ENCODE measurements around the gene SLC37A1.

Gene SLC37A1

DNA sequence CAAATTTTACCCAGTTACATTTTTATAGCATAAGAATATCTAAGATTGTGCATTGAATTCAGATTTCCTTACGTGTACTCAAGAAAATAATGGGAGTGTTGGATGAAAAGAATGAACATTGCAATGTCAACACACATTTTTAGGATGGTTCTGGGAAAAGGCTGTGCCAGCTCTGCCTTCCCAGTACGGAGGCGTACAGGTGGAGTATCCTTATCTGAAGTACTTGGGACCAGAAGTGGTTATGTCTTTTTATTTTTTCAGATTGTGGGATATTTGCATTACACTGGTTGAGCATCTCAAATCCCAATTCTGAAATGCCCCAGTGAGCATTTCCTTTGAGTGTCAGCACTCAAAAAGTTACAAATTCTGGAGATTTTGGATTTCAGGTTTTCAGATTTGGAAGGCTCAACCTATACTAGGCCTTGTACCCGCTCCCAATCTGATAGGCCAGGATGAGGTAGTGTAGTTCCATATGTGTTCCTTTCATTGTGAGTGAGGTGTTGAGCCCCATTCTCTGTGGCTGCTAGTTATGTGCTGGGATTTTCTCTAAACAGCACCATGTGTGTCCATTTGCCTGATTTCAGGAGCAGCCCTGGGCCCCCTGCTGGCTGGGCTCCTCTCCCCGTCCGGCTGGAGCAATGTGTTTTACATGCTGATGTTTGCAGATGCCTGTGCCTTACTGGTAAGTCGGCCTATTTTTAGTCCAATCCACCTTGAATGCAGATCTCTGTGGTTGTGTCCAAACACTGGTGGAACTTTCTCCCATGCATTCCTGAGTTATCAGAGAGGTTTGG is 60.8 kb downstream of the SLC37A1 start:
- Histone ChIP-seq H3K27me3 (ENCODE audit: low read length) (no peaks in the 10 kb centered on the region), H3K4me3 (ENCODE audit: insufficient read depth, low read length, poor library complexity, severe bottlenecking) (no peak overlapping the region), H4K20me1 (ENCODE audit: low read depth, low read length) (no peaks in the 10 kb centered on the region), H3K27ac (ENCODE audit: low read depth, low read length) (no peak overlapping the region), H3K9me3 (ENCODE audit: insufficient read depth, low read length) (peaks cover 12% of the 10 kb centered on the region), H3K4me2 (ENCODE audit: low read depth, low read length, poor library complexity, severe bottlenecking) (no peak overlapping the region), H3K9me2 (replicated peaks; ENCODE audit: insufficient read depth, low read length) (no peaks in the 10 kb centered on the region), H3K9ac (ENCODE audit: low read length) (no peak overlapping the region), H3K79me2 (ENCODE audit: insufficient read depth, low read length) (no peaks in the 10 kb centered on the region), H3F3A (ENCODE audit: insufficient read depth) (no peaks in the 10 kb centered on the region), H2AFZ (ENCODE audit: low read depth, low read length, severe bottlenecking) (no peak overlapping the region), H3K36me3 (ENCODE audit: low read length) (peaks cover 28% of the 10 kb centered on the region)
- TF ChIP-seq CTCF (IDR thresholded peaks at IDR 0.05; ENCODE audit: insufficient read depth, low read length, poor library complexity, severe bottlenecking) (no peak), EZH2phosphoT487 (conservative IDR thresholded peaks at IDR 0.05; ENCODE audit: low read length) (no peak)

GRCh38 chr21:42575111-42575510 is 61.5 kb downstream of the SLC37A1 start:
- Histone ChIP-seq H4K20me1 (ENCODE audit: low read depth, low read length) (no peaks in the 10 kb centered on the region), H3K4me2 (ENCODE audit: low read depth, low read length, poor library complexity, severe bottlenecking) (no peak overlapping the region), H3K79me2 (ENCODE audit: insufficient read depth, low read length) (no peaks in the 10 kb centered on the region), H3F3A (ENCODE audit: insufficient read depth) (no peaks in the 10 kb centered on the region), H3K9ac (ENCODE audit: low read length) (no peak overlapping the region), H3K27me3 (ENCODE audit: low read length) (no peaks in the 10 kb centered on the region), H3K36me3 (ENCODE audit: low read length) (peaks cover 28% of the 10 kb centered on the region), H3K27ac (ENCODE audit: low read depth, low read length) (no peak overlapping the region), H2AFZ (ENCODE audit: low read depth, low read length, severe bottlenecking) (no peak overlapping the region), H3K9me2 (replicated peaks; ENCODE audit: insufficient read depth, low read length) (no peaks in the 10 kb centered on the region), H3K4me3 (ENCODE audit: insufficient read depth, low read length, poor library complexity, severe bottlenecking) (no peak overlapping the region), H3K9me3 (ENCODE audit: insufficient read depth, low read length) (peaks cover 12% of the 10 kb centered on the region)
- no peak for TF ChIP-seq EZH2phosphoT487 (conservative IDR thresholded peaks at IDR 0.05; ENCODE audit: low read length)
- no peak for TF ChIP-seq CTCF (IDR thresholded peaks at IDR 0.05; ENCODE audit: insufficient read depth, low read length, poor library complexity, severe bottlenecking)

DNA sequence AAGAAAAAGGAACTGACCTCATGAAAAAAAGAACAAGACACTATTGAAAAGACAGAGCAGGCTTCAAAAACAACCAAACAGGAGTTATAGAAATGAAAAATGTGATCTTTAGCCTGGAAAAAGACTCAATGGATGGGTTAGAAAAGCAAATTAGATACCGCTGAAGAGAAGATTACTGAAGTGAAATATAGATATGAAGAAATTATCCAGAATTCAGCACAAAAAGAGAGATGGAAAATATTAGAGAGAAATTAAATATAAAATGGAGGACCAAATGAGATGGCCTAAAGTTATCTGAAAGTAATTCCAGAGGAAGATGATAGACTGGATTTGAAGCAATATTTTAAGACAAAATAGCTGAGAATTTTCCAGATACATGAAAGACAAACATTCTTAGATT is 63.0 kb downstream of the SLC37A1 start:
- no peaks in the 10 kb centered on the region for H3K27me3 ChIP-seq (ENCODE audit: low read length)
- H3K4me3 ChIP-seq (ENCODE audit: insufficient read depth, low read length, poor library complexity, severe bottlenecking) = no peak overlapping the region
- no peak overlapping the region for H3K27ac ChIP-seq (ENCODE audit: low read depth, low read length)
- no peaks in the 10 kb centered on the region for H4K20me1 ChIP-seq (ENCODE audit: low read depth, low read length)
- H2AFZ ChIP-seq (ENCODE audit: low read depth, low read length, severe bottlenecking) = no peak overlapping the region
- H3K79me2 ChIP-seq (ENCODE audit: insufficient read depth, low read length) = no peaks in the 10 kb centered on the region
- H3K36me3 ChIP-seq (ENCODE audit: low read length) = peaks cover 28% of the 10 kb centered on the region
- peaks cover 12% of the 10 kb centered on the region for H3K9me3 ChIP-seq (ENCODE audit: insufficient read depth, low read length)
- no peaks in the 10 kb centered on the region for H3F3A ChIP-seq (ENCODE audit: insufficient read depth)
- H3K4me2 ChIP-seq (ENCODE audit: low read depth, low read length, poor library complexity, severe bottlenecking) = no peak overlapping the region
- no peaks in the 10 kb centered on the region for H3K9me2 ChIP-seq (replicated peaks; ENCODE audit: insufficient read depth, low read length)
- TF ChIP-seq EZH2phosphoT487 (conservative IDR thresholded peaks at IDR 0.05; ENCODE audit: low read length) (no peak), CTCF (IDR thresholded peaks at IDR 0.05; ENCODE audit: insufficient read depth, low read length, poor library complexity, severe bottlenecking) (no peak)
- H3K9ac ChIP-seq (ENCODE audit: low read length) = no peak overlapping the region
